Stimulated activated CD8-positive, alpha-beta memory T cell treated with anti-CD3 and anti-CD28 coated beads, Interleukin-7, amount 100 ng/mL, for 4 hours (primary cell): Measurements from ENCODE around the gene GPRC5B.

Experiments
- DNase-seq, 2 donors: peaks; one replicate each; pipeline ENCODE4 v3.0.0-alpha.2; 2020; ENCODE audit warnings: low read depth in 2 of 2

Gene GPRC5B

DNA sequence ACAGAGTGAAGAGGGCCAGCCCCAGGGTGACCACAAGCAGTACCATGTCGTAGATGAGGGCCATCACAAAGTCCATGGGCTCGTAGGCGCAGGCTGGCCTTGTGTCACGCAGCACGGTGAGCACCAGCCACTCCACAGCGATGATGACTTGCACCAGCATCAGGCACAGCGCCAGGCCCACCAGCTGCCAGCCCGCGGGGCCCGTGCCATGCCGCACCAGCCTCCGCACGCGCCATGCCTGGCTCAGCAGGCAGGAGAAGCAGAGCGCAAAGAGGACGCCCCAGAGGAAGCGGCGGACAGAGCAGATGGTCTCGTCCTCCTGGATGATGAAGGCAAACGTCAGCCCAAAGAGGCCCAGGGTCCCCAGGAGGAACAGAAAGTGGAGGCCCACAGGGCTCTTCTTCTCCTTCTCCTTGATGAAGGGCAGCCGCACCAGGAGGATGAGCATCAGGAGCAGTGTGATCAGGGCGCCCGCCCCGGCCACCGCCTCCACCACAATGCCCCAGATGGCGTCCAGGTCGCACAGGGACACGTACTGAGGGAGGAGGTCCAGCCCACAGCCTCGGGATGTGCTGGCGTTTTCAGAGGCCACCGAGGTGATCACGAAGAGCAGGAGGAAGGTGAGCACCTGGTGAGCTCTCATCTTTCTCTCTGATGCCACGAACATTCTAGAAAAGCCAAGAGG lies 12.3 kb downstream of the GPRC5B start:
- no peak for DNase-seq

DNA sequence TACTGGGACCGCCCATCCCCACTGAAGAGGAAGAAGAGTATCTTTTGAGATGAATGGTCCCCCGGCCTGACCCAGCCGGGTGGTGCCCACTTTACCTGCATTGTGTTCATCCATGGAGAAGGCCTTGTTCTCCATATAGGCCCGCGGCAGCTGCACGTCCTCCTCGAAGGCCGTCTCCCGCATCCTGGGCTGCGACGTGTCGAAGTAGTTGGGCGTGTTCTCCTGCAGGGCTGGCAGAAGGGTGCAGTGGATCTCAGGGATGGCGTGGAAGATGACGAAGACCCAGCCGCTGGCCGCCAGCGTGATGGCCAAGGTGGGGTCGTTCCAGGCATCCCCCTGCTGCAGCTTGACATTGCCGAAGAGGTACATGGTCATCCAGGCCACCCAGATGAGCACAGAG lies 12.9 kb downstream of the GPRC5B start:
- DNase-seq, result no peak

DNA sequence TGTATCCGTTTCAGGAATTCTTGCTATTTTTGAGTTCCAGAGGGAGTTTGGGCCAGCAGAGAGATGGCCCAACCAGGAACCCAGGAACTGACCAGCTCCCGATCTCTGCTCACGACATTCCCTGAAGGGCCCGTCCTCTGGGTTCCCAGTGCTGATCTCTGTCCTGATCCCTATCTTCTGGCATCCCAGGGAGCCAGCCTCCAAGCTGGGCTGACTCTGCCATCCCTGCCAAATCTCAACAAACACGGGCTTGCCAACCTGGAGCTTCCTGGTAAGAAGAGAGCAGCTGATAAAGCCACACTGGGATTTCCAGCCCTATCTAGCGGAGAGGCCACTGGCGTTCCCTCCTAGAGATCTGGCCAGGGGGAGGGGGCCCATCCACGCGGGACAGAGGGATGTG lies 16.2 kb downstream of the GPRC5B start:
- no peak for DNase-seq

DNA sequence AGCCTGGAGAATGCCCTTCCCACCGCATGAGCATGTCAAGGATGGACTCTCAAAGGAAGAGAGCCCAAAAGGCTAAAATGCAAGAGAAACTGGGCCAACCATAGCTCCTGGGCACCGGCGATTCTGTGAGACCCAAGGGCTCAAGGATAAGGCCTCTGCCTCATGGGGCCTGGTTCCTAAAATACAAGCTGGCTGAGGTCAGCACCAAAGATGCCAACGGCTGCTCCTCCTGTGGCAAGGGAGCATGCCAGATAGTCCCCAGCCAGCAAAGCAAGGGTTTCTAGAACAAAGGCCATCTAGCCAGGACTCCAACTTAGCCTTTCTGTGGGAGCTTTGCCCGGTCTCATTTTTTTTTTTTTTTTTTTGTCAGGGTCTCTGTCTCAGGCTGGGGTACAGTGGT lies 20.1 kb downstream of the GPRC5B start:
- no peak for DNase-seq

DNA sequence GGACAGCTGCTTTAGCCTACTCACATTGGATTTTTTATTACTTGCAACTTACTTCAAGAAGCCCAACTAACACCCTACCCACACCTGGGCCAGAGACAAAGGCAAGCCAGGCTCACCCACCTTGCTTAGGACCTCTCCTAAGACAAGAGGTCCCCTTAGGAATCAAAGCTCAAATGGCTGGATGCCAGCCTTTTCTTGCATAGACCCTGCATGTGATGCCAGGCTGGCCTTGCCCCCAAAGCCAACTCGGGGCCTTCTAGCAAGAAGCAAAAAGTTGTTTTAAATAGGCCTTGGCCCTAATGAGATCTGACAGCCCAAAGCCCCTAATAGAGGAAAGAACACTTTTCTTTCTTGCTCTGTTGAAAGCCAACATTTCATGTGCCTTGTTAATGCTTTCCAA lies 20.7 kb downstream of the GPRC5B start:
- DNase-seq, result no peak

DNA sequence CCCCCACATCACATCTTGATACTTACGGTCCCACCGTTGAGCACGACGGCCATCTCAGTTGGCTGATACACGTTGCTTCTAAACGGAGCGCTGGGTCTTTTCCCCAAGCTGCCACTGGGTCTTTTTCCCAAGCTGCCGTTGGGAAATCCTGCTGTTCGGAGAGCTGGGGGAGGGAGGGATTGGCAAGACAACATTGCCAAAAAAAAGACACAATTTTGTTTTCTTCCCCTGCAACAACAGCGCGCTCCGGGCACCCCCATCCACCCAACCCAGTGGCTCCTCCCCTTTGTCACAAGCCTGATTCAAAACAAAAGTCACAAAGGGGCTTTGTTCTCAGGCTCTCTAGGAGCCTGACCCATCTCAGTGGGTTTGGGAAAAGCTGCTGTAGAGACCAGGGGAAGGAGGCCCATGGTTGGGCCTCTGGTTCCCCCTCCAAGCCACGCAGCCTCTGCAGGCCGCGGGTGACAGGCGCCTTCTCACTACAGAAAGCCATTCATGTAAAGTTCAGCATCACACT lies 22.8 kb downstream of the GPRC5B start:
- DNase-seq, result no peak

DNA sequence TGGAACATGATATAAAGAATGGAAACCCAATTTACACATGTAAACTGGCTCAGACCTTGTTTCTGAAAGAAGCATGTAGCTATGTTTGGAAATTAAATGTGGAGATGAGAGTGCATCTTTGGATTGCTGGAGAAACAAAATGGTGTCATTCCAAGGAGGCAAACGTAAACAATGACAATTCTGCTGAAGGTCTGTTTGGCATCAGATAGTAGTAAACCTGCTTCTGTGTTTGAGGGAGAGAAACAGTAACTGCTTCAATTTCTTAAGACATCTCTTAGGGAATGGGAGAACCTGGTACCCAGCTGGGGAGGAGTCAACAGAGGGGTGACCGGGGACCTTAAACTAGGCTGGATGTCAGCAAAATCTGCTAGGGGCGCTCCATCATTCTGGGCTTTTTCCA lies 23.5 kb downstream of the GPRC5B start:
- DNase-seq, result no peak

DNA sequence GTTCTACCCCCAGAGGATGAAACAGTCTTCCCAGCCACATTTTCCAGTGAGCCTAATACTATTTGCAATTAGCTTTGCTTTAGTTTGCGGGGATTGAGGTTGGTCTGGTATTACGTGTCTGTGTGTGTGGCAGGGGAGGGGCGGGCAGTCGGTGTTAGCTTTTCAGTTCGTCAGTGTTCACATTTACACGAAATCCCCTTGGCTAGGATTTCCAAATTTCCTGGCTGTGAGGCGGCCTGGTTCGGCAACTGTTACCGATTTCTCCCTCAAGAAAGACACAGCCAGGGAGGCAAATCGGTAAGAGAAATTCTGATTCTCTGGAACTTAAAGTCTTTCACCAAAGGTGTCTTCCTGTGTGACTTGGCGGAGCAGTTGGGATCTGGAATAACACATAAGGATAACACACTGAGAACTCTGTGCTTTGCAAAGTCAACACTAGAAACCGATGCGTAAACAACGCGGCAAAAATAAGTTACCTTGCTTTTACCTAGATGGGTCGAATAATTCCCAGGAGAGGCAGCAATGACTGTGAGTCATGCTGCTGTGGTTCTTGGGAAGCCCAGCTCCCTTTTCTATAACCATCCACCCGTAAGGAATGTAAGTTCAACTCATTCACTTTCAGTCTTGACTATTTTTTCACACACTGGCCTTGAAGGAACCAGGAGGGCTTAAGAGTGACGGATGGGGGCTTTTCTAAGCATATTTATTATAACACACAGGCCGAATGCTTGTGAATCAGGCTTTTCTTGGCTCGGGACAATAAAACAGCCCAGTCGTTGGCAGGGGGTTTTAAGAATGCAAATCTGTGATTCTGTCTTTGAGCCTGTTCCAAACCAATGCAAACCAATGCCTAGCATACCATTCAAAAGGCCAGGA lies 24.2 kb downstream of the GPRC5B start:
- DNase-seq, result no peak

DNA sequence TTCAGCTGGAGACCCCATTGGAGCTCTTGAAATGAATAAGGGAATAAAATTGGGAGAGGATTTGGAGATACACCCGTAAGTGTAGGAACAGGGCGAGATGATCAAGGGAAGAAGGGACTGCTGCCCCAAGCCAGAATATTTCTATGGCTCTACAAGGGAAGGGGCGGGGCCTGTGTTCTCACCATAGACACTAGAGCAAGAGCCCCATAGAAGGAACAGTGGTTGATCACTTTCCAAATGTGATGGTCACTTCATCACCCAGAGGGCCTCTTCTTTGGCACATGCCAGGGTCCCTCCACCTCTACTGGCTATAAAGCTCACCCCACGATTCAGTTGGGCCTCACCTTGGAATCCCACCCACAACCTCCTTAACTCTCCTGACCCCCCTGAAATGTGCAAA lies 25.0 kb downstream of the GPRC5B start:
- no peak for DNase-seq

DNA sequence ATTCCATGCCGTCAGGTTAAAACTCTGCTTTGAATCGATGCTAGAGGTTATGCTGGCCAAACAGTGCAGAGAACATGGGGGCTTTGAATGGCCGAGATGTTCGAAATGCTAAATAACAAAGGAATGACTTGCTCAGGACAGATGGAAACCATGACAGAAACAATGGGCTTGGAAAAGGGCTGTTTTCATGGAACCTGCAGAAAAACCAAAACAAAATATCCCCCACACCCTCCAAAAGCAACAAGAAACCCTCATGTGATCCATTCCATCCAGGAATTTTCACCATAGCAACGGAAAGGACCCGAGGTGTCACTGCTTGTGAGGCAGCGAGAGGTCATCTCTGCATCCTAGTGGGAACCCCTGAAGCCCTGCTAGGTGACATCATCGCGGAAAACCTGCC lies 25.5 kb downstream of the GPRC5B start:
- DNase-seq, result no peak

DNA sequence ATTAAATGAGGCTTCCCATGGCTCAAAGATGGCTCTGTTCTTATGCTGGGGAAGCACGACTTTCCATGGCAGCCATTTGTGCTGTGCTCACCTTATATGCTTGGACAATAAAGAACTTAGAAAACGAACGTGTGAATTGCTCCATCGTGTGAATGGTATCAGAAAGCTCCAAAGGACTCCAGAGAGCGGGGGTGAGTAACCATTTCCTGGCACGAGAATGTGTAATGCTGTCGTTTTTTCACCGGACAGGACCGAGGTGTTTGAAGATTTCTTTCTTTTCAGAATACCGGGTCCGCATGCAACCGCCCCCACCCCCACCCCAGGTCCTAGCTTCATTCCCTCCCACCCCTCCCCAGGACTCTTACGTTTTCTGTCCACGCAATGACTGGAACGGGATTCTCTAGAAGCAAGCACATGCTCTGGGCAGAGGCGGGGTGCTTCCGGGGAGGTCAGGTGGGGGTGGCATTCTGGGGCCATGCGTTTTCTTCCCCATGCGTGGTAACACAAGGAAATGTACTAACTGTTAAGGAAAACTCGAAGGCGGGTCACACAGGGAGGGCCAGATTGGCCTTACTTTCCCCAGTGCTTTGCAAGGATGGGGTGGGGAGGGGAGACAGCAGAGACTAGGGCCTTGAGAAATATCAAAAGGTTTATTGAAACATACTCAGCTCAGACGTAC lies 26.2 kb downstream of the GPRC5B start:
- no peak for DNase-seq

DNA sequence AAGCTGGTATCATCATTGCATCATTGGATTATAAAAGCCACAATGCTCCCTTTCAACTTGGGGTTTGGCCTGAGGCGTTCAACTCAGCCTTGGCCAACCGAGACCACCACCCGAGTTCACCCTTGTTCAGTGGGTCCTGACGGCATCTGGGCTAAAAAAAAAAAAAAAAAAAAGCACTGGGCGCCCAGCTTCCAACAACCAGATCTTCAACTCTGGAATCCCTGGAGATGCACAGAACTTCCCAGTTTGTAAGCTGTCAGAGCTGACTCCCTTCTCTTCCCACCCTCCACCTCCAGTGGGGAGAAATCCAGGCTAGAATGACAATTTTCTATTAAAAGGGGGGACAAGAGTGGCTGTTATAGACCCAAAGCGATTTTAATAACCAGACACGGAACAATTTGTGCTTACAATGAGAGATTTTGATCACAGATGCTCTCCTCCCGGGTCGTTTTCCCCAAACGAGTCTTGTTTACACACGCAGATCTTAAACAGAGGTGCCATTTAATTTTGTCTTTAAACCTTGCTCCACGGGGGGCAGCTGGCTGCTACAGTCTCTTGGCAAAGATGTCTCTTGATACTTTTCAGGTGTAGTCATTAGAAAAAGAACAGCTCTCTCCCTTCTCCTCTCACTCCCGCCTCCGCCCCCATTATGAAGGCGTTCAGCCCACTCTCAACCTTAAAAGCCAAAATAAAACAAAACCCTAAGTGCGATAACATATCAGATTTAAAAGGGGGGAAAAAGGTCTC lies 26.9 kb downstream of the GPRC5B start:
- no peak for DNase-seq

DNA sequence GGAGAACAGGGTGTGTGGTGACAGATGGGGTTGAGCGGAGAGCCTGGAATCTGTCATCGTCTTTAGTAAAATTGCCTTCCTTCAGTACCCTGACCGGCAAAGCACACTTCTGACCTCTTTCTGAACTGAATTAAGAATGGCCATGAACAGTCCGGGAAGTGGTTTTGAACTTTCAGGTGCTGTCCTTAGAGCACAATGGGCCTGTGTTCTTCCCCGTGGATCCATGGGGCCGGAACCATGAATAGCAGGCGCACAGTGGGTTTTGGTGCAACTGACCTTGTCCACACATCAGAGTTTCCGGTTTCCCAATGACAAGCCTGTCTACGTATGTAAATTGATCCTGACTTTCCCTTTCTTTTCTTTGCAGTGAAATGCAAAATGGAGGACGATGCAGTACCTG lies 28.5 kb downstream of the GPRC5B start:
- no peak for DNase-seq

DNA sequence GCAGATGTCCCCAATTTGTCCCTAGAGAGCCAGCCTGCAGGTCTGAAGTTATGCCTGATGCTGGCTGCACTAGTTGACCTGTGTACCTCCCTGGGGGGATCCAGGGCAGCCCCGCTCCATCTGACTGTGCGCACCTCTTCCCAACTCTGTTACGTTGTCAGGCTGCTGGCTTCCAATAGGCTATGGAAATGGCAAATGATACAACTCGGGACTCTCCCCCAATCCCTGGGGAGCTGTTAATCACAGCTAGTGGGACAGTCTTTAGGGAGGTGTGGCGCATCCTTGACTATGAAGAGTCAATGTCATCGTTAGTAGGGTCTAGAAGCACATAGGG lies 30.1 kb downstream of the GPRC5B start:
- DNase-seq, result no peak

DNA sequence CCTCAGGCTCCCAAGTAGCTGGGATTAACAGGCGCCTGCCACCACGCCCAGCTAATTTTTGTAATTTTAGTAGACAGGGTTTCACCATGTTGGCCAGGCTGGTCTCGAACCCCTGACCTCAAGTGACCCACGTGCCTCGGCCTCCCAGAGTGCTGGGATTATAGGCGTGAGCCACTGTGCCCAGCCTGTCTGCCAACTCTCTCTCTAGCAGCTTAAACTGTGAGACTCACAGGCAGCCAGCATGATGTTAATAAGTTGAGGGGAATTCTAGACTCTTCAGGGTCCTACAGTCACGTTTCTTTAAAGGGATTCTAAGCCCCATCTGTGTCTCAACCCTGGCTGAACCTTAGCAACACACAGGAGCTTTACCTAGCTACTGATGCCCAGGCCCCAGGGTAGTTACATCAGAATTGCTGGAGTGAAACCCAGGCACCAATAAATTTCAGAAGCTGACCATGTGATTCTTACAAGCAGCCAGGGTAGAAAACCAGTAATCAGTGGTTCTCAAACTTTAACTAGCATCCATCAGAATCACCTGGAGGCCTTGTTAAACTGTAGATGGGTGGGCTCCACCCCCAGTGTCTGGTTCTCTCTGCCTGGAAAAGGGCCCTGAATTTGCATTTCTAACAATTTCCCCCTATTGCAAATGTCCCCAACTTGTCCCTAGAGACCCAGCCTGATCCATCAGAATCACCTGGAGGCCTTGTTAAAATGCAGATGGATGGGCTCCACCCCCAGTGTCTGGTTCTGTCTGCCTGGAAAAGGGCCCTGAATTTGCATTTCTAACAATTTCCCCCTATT lies 30.7 kb downstream of the GPRC5B start:
- no peak for DNase-seq

DNA sequence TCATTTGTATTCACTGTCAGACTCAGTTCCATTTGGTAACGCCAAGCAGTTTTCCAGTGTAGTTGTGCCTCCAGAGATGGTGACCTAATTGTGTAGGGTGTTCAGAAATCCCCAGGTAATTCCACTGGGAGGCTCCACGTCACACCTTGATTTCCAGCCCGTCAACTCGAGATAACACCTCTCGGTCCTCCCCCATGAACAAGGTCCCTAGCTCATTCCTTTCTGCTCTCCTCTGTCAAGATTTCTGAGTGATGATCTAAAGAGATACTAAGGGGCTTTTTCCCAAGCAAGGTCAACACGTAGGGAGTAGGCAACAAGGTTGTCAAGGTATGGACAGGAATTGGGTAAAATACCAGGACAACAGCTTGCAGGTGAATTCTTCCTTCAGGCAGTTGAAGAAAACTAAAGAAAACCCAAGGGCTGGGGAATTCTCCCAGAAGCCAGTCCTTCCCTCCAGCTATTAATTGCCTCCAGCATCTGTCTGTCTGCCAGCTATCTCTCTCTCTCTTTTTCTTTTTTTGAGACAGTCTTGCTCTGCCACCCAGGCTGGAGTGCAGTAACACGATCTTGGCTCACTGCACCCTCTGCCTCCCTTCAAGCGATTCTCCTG lies 31.4 kb downstream of the GPRC5B start:
- no peak for DNase-seq

DNA sequence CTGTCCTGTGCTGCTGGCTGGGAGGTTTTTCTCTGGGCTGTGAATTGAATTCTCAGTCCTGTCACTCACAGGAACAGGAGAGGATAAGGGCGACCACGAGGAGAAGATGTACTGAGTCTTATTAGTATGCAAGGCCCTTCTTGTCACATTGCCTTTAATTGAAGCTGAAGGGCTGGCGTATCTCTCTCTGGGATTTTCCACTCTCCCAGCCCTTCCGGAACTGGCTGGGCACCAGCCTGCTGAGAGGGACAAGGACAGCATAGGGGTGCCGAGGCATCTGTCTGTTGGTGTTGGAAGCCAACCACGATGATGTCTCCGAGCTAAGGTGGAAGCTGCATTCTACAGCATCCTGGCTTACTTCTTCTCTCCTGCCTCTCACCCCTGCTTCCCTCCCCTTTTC lies 33.2 kb downstream of the GPRC5B start:
- DNase-seq, result no peak

DNA sequence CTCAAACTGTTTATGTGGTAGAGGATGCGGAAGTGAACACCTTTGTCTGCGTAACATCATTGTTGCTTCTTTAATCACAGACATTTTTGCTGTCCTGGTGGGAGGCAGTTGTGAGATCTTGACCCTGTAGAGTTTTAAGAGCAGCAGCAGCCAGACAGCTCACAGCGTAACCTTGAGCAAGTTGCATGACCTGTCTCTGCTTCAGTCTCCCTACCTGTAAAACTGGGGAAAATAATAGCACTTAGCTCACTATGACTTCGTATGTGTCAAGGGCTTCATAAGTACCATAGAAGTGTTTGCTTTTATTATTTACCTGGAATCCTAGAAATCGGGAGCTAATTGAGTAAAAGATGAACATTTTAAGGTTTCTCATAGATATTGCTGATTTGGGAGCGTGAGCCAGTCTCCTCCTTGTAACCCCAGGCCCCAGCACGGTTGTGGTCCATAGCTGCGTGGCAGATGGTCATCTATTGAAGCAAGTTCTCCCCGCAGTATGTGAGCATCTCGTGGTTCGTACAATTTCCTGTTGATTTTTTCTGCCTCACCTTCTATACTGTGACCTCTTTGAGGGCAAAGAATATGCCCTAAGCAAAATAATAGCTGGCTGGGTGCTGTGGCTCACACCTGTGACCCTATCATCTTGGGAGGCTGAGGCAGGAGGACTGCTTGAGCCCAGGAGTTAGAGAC lies 34.4 kb downstream of the GPRC5B start:
- no peak for DNase-seq

DNA sequence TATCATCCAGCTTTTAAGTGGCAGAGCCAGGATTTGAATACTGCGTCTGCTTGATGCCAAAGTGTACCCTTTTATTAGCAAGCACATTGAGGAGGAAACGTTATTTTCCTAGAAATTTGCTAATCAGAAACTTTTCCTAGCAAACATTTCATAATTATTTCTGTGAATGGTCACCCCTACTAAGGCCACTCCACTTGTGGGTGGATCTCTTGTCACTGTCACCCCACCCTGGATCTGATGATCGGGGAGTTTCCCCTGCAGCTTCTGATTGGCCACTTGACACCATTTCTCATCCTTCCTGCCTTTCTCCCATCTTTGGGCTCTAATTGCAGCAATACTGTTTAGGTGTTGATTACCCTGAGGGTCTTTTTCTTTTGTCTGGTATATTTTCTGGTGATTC lies 35.9 kb downstream of the GPRC5B start:
- no peak for DNase-seq

DNA sequence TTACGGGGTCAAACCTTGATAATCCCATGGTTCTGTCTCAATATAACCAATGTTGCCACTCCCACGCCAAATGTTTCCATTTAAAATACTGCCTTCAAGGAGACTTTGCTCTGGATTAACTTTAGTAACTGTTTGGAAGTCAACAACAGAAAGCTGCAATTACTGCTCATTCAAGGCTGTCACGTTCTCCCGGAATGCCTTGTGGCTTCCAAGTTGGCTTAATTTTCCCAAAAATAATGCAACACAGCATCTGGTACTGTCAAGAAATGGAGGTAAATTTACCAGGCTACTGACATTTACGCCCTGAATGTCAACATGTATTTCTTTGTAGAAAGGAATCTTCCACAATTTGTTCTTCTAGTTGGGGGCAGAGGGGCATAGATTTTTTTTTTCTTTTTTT lies 38.2 kb downstream of the GPRC5B start:
- DNase-seq, result no peak
